ENCODE results near the gene ETFA.
A peak's percentile ranks its signal among the peaks of the same experiment; 100 is the strongest.

The ETFA gene

GRCh38 chr15:76340198-76340802 is 29.0 kb upstream of the ETFA start:
- DNase-seq, result no peak

- DNase-seq, result no peak
These were observed 28.3 kb upstream of the ETFA start for GRCh38 chr15:76339305-76340197.

- no peak for DNase-seq
These were observed 27.4 kb upstream of the ETFA start for GRCh38 chr15:76338486-76339304.

- DNase-seq, result no peak
These were observed 26.6 kb upstream of the ETFA start for GRCh38 chr15:76337696-76338485.

DNA sequence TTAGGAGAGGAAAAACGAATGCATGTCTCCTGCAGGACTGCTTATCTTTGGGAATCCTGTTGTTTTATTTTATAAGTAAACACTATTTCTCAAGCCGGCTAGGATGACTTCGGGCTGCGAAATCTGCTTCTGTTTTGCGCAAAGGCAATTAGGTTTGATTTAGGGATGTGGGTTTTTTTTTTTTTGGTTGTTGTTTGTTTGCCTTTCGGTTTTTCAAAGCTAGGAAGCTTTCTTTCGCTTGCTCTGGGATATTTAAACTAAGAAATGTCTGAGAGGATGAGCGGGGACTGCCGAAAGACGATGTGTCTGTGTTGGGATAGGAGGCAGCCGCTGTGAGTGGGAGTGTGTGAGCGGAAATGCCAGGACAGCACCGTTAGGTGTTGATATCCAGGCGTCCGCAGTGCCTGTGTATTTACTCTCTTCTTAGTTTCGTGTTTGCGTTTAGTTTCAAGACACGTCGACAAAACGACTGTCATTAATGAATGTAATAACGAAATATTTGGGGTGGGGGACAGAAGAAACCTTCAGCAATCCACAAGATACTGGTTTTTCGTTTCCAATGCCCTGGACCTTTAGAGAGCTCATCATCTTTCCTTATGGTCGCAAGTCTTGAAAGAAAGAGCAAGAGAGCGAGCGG is 25.9 kb upstream of the ETFA start:
- no peak for DNase-seq

GRCh38 chr15:76336254-76337058 is 25.2 kb upstream of the ETFA start, which contains the start of gene ISL2:
Gene ISL2 (plus strand): TSS chr15:76336773. CDS start chr15:76336884, 111 bp downstream.
- peak; percentile 56 for DNase-seq

GRCh38 chr15:76335307-76336253 is 24.3 kb upstream of the ETFA start:
- DNase-seq, result no peak

DNA sequence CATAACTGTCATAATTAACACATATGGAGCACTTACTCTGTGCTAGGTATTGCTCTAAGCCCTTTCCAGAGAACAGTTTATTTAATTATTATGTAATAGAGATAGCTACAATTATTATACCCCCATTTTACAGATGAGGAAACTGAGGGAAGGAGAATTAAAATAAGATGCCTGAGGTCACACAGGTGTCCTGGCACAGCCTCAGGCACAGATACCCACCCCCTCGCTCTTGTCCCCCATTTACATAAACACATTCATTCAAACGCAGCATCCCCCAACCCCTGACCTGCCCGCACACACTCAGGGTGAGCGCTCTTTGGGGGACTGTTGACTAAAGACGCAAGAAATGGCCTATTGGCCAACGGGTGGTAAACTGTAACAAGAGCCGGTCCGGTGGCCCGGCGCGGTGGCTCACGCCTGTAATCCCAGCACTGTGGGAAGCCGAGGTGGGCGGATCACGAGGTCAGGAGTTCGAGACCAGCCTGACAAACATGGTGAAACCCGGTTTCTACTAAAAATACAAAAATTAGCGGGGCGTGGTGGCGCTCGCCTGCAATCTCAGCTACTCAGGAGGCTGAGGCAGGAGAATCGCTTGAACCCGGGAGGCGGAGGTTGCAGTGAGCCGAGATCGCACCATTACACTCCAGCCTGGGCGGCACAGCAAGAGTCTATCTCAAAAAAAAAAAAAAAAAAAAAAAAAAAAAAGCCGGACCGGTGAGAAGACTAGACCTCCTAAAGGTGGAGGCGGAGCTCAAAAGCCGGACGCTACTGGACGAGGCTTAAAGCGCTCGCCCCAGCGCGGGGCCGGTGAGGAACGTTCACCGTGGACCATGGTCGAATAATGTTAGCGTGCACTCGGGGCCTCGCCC is 23.4 kb upstream of the ETFA start:
- no peak for DNase-seq

DNA sequence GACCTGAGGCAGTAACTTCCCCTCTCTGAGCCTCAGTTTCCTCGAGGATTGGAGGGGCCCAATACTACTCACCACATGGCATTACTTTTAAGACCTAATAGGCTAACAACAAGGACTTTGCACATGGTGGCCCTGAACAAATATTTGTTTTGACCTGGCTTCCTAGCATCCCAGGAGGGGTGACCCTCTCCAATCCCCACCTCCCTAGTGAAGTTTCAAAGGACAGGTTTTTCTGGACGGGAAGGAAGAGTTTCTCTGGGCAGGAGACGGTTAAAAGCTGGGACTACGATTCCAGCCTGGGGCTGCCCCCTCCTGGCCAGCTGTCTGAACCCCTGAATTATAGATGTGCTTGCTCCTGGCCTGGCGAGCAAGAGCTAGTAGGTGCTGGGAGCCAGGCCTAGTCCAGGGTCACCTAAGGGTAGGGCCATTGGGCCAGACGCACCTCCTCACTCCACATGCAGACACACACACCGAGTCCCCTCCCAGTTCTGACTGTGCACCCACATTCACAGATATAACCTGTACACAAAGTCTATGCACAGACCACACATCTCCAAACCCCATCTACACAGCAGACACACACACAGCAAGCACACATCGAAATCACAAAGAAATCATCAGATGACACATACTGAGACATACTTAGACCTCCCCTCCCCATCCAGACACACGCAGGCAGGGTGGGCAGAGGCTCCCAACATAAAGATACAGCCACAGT is 22.6 kb upstream of the ETFA start:
- no peak for DNase-seq

DNA sequence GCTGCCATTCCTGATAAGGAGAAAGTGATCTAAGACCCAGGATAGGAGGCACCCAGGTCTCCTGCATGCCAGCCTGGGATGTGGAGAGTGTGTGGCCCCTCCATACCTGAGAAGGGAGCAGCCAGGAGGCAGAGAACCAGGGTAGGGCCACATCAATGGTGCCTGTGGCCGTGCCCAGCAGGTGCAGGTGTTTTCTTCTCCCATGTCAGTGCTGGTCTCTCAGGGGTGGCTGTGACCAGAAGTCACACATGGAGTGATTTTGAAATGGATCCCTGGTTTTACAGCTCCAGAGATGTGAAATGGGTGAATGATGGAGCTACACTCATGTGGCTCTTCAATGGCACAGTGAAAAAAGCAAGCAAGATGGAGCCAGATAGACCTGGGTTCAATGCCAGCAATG is 22.0 kb upstream of the ETFA start:
- no peak for DNase-seq

DNA sequence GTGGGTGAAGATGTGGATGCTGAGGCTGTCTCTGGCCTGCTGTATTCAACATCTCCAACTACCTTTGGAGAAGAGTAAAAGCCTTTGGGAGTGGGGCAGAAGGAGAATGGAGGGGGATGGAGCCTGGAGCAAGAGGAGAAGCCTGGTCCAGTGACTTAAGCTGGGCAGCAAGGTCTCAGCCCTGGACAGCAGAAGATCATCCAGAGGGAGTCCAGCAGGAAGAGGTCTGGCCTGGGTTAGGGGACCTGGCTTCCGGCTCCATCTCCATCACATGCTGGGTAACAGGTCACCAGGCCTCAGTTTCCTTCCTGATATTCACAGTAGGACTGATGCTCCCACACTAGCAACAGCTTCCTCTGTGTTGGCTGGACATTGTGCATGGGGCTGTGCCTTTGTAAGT is 21.5 kb upstream of the ETFA start:
- no peak for DNase-seq

DNA sequence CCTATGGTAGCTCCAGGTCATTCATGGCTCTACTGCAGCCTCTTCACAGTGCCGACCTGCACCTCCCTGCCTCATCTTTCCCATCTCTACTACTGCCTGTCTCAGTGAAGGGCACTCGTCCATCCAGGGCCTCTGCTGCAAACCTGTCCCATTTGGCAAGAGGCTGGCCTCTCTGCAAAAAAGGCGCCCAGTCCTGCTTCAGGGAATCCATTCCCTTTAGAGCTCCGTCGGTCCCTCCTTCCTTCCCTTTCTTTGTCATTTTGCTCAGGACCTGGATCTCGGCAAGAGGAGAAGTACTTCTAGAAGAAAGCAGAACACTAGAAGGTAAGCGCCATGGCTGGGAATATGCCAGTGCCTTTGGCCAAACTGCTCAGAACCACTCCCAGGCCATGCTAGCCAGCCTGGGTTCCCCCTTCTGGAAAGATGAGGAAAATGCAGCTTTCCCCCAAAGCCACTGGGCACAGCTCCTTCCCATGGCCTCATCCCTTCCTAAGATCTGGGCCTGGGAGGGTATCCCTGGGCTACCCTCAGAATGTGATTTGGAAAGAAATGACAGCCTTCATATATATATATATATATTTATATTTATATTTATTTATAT is 18.9 kb upstream of the ETFA start:
- DNase-seq, result no peak

- no peak for DNase-seq
These were observed 17.7 kb upstream of the ETFA start for GRCh38 chr15:76328958-76329357.

DNA sequence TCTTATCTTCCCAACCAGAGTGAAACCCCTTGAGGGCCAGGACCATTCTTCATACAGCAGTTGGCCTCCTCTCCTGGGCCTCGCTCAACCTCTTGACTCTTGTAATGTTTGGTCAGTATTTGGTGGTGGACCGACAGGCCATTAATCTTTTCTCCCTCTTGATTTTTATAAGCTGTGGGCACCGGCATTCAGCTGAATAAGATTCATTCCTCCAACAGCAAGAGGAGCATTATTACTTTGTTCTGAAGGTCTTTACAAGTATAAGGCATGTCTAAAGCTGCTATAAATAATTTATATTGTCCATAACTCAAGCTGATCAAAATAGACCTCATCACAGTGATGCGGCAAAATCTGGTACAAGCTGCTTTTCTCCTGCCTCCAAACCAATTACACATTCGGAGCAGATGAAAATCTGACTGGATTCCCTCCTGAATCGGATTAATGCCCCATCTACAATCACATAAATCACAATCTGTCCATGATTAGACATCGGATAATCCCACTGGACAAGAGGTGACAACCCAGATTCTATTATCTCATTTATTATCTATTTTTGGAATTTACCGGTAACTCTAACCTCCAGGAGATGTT is 16.9 kb upstream of the ETFA start:
- no peak for DNase-seq

DNA sequence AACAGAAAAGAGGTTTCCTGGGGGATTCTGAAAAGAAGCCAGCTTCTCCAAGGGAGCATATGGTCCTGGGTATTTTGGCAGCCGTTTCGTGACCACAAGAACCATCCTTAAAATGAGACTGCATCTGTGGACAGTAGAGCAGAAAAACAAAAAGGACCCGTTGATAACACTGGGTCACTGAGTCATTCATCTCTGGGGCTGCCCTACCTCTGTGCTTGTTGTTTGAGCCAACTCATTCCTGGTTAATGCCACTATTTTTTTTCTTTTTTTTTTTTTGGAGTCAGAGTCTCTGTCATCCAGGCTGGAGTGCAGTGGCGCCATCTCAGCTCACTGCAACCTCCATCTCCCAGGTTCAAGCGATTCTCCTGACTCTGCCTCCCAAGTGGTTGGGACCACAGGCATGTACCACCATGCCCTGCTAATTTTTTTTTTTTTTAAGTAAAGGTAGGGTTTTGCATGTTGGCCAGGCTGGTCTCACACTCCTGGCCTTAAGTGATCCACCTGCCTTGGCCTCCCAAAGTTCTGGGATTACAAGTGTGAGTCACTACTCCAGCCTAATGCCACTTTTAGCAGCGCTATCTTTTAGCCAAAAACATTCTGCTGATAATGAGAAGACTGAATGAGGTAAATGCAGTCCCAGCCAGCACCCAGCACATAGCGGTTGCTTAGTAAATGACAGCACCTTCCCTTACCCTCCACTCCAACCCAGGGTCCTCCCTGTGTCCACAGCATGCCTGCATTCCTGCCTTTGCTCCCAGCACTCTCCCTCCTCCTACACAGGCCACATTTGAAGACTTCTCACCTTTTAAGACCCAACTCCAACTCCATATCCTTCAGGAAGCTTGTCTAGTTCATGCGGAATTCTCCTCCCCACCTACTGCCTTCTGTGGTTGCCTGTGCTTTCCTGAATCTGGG is 16.2 kb upstream of the ETFA start:
- no peak for DNase-seq

DNA sequence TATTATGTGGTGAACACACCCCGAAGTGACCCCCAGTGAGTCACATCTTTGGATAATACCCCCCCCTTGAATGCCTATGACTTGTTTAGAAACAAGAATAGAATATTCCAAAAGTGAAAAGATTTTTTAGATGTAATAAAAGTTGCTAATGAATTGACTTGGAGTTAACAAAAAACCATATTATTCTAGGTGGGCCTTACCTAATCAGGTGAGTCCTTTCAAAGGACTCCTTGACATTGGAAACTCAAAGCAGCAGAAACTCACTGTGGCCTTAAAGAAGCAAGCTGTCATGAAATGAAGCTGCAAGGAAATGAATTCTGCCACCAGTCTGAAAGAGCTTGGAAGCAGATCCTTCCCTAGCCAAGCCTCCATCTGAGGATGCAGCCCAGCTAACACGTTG is 14.4 kb upstream of the ETFA start:
- no peak for DNase-seq

All from GOT3 (cell line).